OCI-LY1 (cell line): Measurements from ENCODE around the gene SLC35G6.

ENCODE experiments used
- H2AFZ ChIP-seq: fragments of 200-600 bp; sonication (generic), shearing (Covaris generic); 2 replicates; pipeline ENCODE4 v1.6.0; 2014; ENCODE audit warnings: antibody characterized with exemption, mild to moderate bottlenecking, low read length
- H3F3A ChIP-seq: fragments of 200-600 bp; sonication (generic), shearing (Covaris generic); 2 replicates; pipeline ENCODE4 v1.6.0; 2014; ENCODE audit warnings: mild to moderate bottlenecking, antibody characterized with exemption, low read length, moderate library complexity; ENCODE audit not compliant: insufficient read depth
- H3K27ac ChIP-seq: fragments of 200-600 bp; sonication (generic); 2 replicates; pipeline ENCODE4 v1.5.1; 2014; ENCODE audit warnings: low read length, mixed run types, mild to moderate bottlenecking, low read depth; ENCODE audit not compliant: poor library complexity, severe bottlenecking
- H3K27me3 ChIP-seq: fragments of 200-600 bp; sonication (generic); 2 replicates; pipeline ENCODE4 v1.6.0; 2014; ENCODE audit warnings: antibody characterized with exemption, mild to moderate bottlenecking, low read length, moderate library complexity; ENCODE audit not compliant: insufficient read depth
- H3K36me3 ChIP-seq: fragments of 200-600 bp; sonication (generic); 2 replicates; pipeline ENCODE4 v1.6.1; 2014; ENCODE audit warnings: mild to moderate bottlenecking, antibody characterized with exemption, low read length, moderate library complexity, mixed read lengths; ENCODE audit not compliant: insufficient read depth
- H3K4me1 ChIP-seq: fragments of 200-600 bp; sonication (generic); 2 replicates; pipeline ENCODE4 v1.5.1; 2014; ENCODE audit warnings: mild to moderate bottlenecking, low read length, moderate library complexity; ENCODE audit not compliant: insufficient read depth, severe bottlenecking
- H3K4me2 ChIP-seq: fragments of 200-600 bp; sonication (generic), shearing (Covaris generic); 2 replicates; pipeline ENCODE4 v1.6.1; 2014; ENCODE audit warnings: low read length
- H3K4me3 ChIP-seq: fragments of 200-600 bp; sonication (generic); 2 replicates; pipeline ENCODE4 v1.5.1; 2014; ENCODE audit warnings: low read length, low read depth, mild to moderate bottlenecking, mixed read lengths; ENCODE audit not compliant: poor library complexity, severe bottlenecking
- H3K79me2 ChIP-seq: fragments of 200-600 bp; shearing (Covaris generic); 2 replicates; pipeline ENCODE4 v1.6.1; 2016; ENCODE audit warnings: mixed run types, low read length, mixed read lengths; ENCODE audit not compliant: insufficient read depth
- H3K9ac ChIP-seq: fragments of 200-600 bp; sonication (generic), shearing (Covaris generic); 2 replicates; pipeline ENCODE4 v1.6.1; 2014; ENCODE audit warnings: mild to moderate bottlenecking, low read length, mixed read lengths
- H3K9me2 ChIP-seq: fragments of 200-600 bp; sonication (generic), shearing (Covaris generic); 2 replicates; pipeline ENCODE4 v1.6.1; 2014; ENCODE audit warnings: low read depth, mild to moderate bottlenecking, low read length, mixed read lengths
- H3K9me3 ChIP-seq: fragments of 200-600 bp; shearing (Covaris generic); 2 replicates; pipeline ENCODE4 v1.6.1; 2014; ENCODE audit warnings: low read length, mixed read lengths
- H4K20me1 ChIP-seq: fragments of 200-600 bp; sonication (generic), shearing (Covaris generic); 2 replicates; pipeline ENCODE4 v1.6.0; 2016; ENCODE audit warnings: mild to moderate bottlenecking, low read length; ENCODE audit not compliant: insufficient read depth
- CTCF ChIP-seq: fragments of 200-600 bp; sonication (generic), shearing (Covaris generic); IDR thresholded peaks from 2 replicates; pipeline ENCODE4 v1.5.1; 2017; ENCODE audit warnings: mild to moderate bottlenecking, antibody characterized with exemption, low read length, moderate library complexity, mixed read lengths
- EZH2 ChIP-seq: fragments of 200-600 bp; sonication (generic), shearing (Covaris generic); IDR thresholded peaks from 2 replicates; pipeline ENCODE4 v1.8.0; 2017; ENCODE audit warnings: borderline replicate concordance, mixed run types, mild to moderate bottlenecking, antibody characterized with exemption, low read length, moderate library complexity, mixed read lengths

The SLC35G6 gene

GRCh38 chr17:7499161-7499560, 17.9 kb downstream of the SLC35G6 start:
- Histone ChIP-seq H3K79me2 (peaks cover 9% of the 10 kb centered on the region), H4K20me1 (no peaks in the 10 kb centered on the region), H3K9me3 (no peaks in the 10 kb centered on the region), H3K27me3 (no peaks in the 10 kb centered on the region), H3K4me2 (no peak overlapping the region), H3F3A (no peaks in the 10 kb centered on the region), H2AFZ (no peak overlapping the region), H3K27ac (no peak overlapping the region), H3K9me2 (no peaks in the 10 kb centered on the region), H3K4me3 (no peak overlapping the region), H3K9ac (no peak overlapping the region), H3K4me1 (no peaks in the 10 kb centered on the region), H3K36me3 (peaks cover 93% of the 10 kb centered on the region)
- TF ChIP-seq CTCF, result no peak
- no peak for TF ChIP-seq EZH2

GRCh38 chr17:7501729-7502128, 20.5 kb downstream of the SLC35G6 start:
- Histone ChIP-seq H2AFZ (no peak overlapping the region), H3K36me3 (peaks cover 95% of the 10 kb centered on the region), H3K9me3 (no peaks in the 10 kb centered on the region), H3F3A (no peaks in the 10 kb centered on the region), H3K27me3 (no peaks in the 10 kb centered on the region), H3K27ac (no peak overlapping the region), H3K9me2 (no peaks in the 10 kb centered on the region), H4K20me1 (no peaks in the 10 kb centered on the region), H3K9ac (no peak overlapping the region), H3K79me2 (no peaks in the 10 kb centered on the region), H3K4me3 (no peak overlapping the region), H3K4me1 (no peaks in the 10 kb centered on the region), H3K4me2 (no peak overlapping the region)
- TF ChIP-seq CTCF, result no peak
- no peak for TF ChIP-seq EZH2

- no peaks in the 10 kb centered on the region for H3K9me2 ChIP-seq
- no peak overlapping the region for H3K9ac ChIP-seq
- H3K9me3 ChIP-seq, result no peaks in the 10 kb centered on the region
- no peak overlapping the region for H2AFZ ChIP-seq
- H3K4me3 ChIP-seq, result no peak overlapping the region
- H3K4me2 ChIP-seq, result no peak overlapping the region
- H4K20me1 ChIP-seq, result no peaks in the 10 kb centered on the region
- no peaks in the 10 kb centered on the region for H3F3A ChIP-seq
- no peaks in the 10 kb centered on the region for H3K79me2 ChIP-seq
- no peaks in the 10 kb centered on the region for H3K27me3 ChIP-seq
- H3K4me1 ChIP-seq, result no peaks in the 10 kb centered on the region
- TF ChIP-seq CTCF, result no peak
- TF ChIP-seq EZH2, result no peak
- H3K27ac ChIP-seq, result no peak overlapping the region
- peaks cover 95% of the 10 kb centered on the region for H3K36me3 ChIP-seq
These were observed 21.1 kb downstream of the SLC35G6 start for GRCh38 chr17:7502171-7502847.
